Measurements from ENCODE around the gene SIN3A.
"Not testable (repeated sequence)": the region's sequence is repeated elsewhere in the genome, so short reads cannot be mapped to it uniquely, and the experiment has no call there.

The SIN3A gene

DNA sequence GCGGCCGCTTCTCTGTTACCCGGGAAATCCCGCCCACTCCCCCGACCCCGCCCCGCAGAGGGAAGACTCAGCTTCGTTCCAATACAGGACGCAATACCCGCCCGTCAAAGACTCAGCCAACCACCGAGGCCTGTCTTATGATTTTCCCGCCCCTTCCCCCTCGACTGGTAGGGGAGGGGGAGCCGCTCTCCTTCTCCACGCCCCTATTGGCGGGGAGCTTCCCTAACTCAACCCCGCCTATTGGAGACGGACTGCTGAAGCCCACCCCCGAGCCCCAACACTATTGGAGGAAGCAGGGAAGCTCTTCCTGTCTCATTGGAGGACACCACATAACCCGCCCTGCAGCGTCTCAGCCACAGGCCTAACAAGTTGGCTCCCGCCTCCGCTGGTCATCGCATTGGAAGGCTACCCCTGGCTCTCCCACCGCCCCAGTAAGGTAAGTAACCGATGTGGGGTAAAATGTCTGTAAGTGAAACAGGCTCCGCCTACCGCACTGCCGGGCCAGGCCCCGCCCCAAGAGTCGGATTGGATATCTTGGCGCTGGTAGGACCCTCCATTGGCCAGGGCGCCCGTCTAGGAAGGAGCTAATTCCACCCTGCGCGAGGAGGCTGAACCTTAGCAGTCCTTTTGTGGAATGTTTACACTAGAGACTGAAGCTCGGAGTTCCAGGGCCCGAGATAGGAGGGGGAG, at the start of gene SIN3A:
Gene SIN3A (minus strand): TSS at position 17 of the 690 bp plus-strand sequence. CDS start 21,315 bp downstream, outside the sequence.
- DNase-seq = peak; percentile 100
- TF ChIP-seq POLR2A (IDR thresholded peaks at IDR 0.05; ENCODE audit: low read length) (no peak), GATA1 (IDR thresholded peaks at IDR 0.05; ENCODE audit: low read depth, low read length) (no peak)

DNA sequence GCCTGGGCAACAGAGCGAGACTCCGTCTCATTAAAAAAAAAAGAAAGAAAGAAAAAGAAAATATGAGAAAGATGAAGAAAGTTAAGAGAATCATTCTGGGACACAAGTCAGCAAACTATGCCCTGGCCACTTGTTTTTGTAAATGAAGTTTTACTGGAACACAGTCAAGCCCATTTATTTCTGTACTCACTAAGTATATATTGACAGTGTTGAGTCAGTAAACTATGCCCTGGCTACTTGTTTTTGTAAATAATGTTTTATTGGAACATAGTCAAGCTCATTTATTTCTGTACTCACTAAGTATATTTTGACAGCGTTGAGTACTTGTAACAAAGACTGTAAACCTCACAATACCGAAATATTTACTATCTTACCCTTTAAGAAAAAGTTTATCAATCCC, 42.2 kb upstream of the SIN3A start:
- TF ChIP-seq POLR2A (IDR thresholded peaks at IDR 0.05; ENCODE audit: low read length) (no peak), GATA1 (IDR thresholded peaks at IDR 0.05; ENCODE audit: low read depth, low read length) (no peak)
- DNase-seq = no peak

DNA sequence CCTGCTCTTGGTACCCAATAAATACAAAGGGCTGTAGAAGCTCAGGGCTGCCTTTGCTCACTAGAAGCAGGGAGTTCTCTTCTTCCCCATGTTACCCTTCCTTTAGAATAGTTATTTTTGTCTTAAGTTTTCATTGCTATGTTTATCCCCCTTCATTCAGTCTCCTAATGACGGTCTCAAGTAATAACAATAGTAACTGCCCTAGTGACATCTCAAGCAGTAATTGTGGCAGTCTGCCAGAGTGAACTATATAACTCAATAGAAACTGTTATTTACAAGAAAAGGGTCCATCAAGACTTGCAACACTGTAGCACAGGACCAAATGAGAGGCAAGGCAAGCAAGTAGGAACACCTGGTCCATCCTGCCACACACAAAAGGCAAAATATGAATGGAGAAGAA, 32.5 kb upstream of the SIN3A start:
- TF ChIP-seq POLR2A (IDR thresholded peaks at IDR 0.05; ENCODE audit: low read length) (no peak), GATA1 (IDR thresholded peaks at IDR 0.05; ENCODE audit: low read depth, low read length) (no peak)
- DNase-seq = no peak

DNA sequence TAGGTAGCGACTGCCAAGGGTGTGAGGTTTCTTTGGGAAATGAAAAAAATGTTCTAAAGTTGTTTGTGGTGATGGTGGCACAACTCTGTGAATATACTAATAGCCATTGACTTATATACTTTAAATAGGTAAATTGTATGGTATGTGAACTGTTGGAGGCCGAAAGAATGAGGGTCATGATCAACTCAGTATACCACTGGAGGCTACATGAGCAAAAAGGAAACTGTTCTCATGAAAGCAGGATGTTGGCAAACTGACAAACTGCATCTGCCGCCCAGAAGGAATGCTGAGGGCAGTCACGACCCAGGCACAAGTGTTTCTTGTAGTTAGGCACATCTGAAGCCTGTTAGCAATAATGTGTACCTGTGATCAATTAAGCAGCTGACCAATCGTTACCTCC, 32.1 kb upstream of the SIN3A start:
- not testable (repeated sequence) for DNase-seq

DNA sequence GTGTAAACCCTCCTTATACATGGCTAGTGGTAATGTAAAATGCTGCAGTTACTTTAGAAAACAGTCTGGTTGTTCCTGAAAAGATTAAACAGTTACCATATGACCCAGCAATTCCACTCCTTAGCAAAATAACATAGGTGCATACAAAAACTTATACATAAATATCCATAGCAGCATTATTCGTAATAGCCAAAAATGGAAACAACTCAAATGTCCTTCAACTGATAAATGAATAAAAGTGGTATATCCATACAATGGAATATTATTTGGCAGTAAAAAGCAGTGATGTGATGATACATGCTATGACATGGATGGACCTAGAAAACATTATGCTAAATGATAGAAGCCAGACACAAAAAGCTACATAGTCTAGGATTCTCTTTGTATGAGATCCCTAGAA, 31.6 kb upstream of the SIN3A start:
- no peak for DNase-seq
- no peak for TF ChIP-seq GATA1 (IDR thresholded peaks at IDR 0.05; ENCODE audit: low read depth, low read length)
- TF ChIP-seq POLR2A (IDR thresholded peaks at IDR 0.05; ENCODE audit: low read length) = no peak

DNA sequence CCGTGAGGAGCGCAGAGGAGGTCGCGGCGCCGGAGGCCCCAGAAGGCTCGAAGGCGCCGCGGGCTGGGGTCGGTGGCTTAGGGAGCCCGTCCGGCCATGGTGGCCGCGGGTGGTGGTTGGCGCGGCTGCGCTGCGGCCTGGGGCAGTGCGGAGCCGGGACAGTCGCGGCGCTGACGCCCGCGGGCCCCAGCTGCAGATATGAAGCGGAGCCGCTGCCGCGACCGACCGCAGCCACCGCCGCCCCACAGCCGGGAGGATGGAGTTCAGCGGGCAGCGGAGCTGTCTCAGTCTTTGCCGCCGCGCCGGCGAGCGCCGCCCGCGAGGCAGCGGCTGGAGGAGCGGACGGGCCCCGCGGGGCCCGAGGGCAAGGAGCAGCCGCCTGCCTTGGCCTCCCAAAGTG, 29.0 kb upstream of the SIN3A start:
- not testable (repeated sequence) for DNase-seq

DNA sequence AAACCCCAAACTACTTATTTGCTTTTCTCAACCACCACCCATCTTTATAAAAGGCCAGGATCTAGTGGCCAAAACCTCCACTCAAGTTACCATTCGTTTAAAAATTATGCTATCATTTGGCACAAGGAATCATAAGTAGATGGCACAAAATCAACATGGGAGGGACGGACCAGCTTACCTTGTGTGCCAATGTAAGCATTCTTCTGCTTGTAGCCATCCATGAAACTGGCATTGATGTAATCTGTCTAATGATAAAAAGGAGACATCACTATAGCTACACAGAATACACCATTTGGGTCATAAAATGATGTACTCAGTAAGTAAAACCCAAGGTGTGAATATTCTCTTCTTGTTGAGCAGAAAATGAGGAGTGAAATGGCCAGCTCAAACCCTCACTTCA, 28.2 kb upstream of the SIN3A start:
- TF ChIP-seq GATA1 (IDR thresholded peaks at IDR 0.05; ENCODE audit: low read depth, low read length) (no peak), POLR2A (IDR thresholded peaks at IDR 0.05; ENCODE audit: low read length) (no peak)
- no peak for DNase-seq

DNA sequence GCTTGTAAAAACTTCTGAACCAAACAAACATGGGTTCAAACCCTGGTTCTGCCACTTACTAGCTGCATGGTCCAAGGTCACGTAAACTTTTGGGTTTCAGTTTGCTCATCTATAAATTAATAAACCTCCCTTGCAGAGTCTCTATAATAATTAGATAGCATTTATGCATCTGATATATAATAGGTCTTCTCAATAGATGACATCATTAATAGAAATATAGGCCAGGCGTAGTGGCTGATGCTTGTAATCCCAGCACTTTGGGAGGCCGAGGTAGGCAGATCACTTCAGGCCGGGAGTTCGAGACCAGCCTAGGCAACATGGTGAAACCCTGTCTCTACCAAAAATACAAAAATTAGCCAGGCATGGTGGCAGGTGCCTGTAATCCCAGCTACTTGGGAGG, 25.6 kb upstream of the SIN3A start:
- not testable (repeated sequence) for DNase-seq

DNA sequence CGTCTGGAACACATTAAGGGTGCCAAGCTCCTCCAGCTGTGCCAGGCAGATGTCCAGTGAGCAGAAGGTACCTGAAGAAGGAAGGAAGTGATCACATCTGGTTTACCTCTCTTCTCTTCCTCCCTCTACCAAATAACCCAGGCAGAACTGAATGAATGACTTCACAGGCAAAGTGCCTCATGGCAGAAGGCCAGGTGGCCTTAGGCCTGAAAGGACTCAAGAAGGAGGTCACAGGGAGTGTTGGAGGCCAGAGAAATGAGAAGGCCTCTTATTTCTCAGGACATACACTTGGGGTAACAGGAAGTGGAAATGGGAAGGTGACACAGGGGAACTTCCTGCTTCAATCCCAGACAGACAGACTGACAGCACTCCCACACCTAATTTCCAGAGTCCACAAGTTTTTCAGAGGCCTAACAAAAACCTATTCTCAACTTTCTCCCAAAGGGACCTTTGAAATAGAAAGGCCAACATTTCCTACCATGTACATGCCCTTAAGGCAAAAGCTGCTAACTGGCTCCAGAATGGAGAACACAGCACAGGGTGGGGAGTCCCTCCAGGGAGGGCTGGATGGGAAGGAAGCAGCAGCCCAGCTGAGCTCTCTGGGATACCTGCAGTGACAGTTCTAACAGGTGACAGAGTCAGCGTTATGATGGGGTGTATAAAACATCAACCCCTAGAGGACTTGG, 17.6 kb upstream of the SIN3A start:
- TF ChIP-seq POLR2A (IDR thresholded peaks at IDR 0.05; ENCODE audit: low read length) (no peak), GATA1 (IDR thresholded peaks at IDR 0.05; ENCODE audit: low read depth, low read length) (no peak)
- DNase-seq = no peak

DNA sequence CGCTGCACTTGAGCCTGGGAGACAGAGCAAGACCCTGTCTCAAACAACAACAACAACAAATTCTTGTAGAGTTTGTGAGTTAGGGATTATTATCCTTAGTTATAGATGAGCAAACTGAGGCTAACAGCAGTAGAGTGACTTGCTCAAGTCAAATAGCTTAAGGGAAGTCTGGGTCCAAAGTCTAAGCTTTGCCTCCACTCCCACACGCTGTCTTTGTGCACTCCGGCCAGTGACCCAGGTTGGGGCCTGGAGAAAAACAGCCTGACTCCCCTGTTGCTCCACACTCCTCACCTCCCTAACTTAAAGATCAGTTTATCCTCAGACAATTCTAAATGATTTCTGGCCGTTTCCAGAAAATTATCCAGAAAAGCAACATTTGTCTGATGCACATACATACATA, 9.2 kb upstream of the SIN3A start:
- no peak for DNase-seq
- TF ChIP-seq GATA1 (IDR thresholded peaks at IDR 0.05; ENCODE audit: low read depth, low read length) (no peak), POLR2A (IDR thresholded peaks at IDR 0.05; ENCODE audit: low read length) (no peak)

DNA sequence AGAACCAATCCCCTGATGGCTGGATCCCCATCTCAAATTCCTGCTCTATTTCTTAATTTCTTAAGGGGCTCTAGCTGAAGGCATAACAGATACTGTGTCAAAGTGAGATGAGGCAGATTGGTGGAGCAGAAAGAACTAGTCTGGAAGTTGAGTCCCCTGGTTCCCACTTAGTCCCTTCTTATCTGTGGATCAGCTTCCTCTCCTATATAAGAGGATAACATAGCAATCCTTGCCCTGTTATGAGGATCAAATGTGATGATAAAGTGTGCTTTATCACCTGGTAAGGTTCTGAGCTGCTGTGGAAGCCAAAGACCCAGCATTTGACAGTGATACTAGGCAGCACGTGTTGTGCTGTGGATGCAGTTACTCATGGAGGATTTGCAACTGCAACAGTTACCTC, 8.1 kb upstream of the SIN3A start:
- DNase-seq = no peak
- TF ChIP-seq POLR2A (IDR thresholded peaks at IDR 0.05; ENCODE audit: low read length) = no peak
- no peak for TF ChIP-seq GATA1 (IDR thresholded peaks at IDR 0.05; ENCODE audit: low read depth, low read length)

DNA sequence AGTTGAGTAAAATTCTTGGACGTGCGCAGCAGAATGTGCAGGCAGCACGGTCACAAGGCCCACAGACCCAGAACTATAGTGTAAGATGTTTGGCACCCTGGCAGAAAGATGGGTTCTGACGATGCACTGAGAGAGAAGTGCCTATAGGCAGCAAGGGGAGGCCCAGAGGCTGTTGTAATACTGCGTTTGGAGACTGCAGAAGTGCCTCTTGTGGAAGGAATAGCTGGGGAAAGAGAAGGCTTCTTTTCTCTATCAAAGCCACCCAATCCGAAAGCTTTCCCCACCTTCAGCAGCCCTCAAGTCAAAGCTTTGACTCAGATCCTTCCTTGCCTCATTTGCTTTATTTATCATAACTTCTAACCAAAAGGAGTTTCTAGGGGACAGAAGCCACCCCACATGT, 5.2 kb upstream of the SIN3A start:
- TF ChIP-seq POLR2A (IDR thresholded peaks at IDR 0.05; ENCODE audit: low read length) = no peak
- no peak for TF ChIP-seq GATA1 (IDR thresholded peaks at IDR 0.05; ENCODE audit: low read depth, low read length)
- DNase-seq = no peak

DNA sequence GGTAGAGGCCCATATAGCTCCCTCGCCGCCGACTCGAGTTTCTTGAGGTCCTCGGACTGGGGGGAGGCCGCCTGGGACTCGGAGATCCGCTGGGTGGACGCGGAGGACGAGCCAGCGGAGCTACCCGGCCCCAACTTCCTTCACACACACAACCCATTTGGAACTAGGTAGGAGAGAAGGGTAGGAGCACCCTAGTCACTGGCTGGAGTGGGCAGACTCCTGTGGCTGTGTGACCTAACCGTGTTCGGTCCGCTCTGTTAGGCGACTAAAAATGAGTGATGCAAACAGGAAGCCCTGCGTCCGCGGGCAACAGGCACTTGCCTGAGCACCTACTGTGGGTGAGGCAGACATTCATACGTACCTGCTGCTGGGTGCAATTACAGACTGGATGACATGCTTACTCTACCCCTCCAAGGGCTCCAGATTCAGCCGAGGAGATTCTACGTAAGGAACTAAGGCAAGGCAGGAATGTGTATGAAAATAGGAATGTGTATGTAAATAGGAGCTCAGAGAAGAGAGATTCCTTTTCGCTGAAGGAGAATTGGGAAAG, 4.6 kb upstream of the SIN3A start:
- peak; percentile 47 for TF ChIP-seq POLR2A (IDR thresholded peaks at IDR 0.05; ENCODE audit: low read length)
- no peak for TF ChIP-seq GATA1 (IDR thresholded peaks at IDR 0.05; ENCODE audit: low read depth, low read length)
- DNase-seq = peak; percentile 70 to 77

DNA sequence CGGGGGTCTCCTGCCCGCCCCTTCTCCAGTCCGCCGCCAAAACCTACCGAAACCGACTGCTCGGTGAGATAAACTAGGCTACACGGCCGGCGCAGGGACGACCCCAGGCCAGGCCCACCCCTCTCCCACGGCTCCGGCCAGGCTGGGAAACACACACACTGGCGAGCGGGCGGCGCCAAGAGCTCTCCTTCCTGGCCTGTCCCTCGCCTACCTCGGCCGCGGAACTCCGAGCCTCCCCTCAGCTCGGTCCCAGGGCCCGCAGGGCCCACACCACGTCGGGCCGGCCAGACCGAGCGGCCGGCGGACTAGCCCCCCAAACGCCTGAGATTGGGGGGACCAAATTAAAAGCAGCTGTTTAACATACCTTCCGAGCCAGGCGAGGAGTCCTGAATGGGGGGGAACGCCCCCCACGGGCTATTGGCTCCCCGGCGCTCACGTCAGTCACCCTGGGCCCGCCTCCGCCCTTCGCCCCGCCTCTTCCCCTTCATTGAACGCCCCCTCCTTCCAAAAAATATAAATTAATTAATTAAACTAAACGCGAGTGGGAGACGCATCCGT, 4.0 kb upstream of the SIN3A start:
- peak; percentile 86 to 91 for DNase-seq
- TF ChIP-seq POLR2A (IDR thresholded peaks at IDR 0.05; ENCODE audit: low read length) = peak; percentile 24
- no peak for TF ChIP-seq GATA1 (IDR thresholded peaks at IDR 0.05; ENCODE audit: low read depth, low read length)

All from erythroblast (primary cell).